Measurements from ENCODE around the gene PCDHA7. TPM values are rescaled to one million over a fixed set of nuclear protein-coding genes. Genes with fewer than 3 reads are reported as not detected.
"Not testable (repeated sequence)": the region's sequence is repeated elsewhere in the genome, so short reads cannot be mapped to it uniquely, and the experiment has no call there.

PCDHA7 gene
- total and polyA plus RNA-seq, 2 experiments from 2014 or later, result 0.37 to 2.7 TPM

- H3K4me1 ChIP-seq (ENCODE audit: low read depth), result no peaks in the 10 kb centered on the region
- no peaks in the 10 kb centered on the region for H3K36me3 ChIP-seq
- H3K9me3 ChIP-seq (ENCODE audit: low read depth), result peaks cover under 1% of the 10 kb centered on the region
- DNase-seq (ENCODE audit: low read depth in 1 of 2, low spot score in 1 of 2), result peak in 1 of 2 donors; percentile 60
- H3K27me3 ChIP-seq, result no peaks in the 10 kb centered on the region
- H3K4me3 ChIP-seq, result peak within 1 kb of the TSS; percentile 41
- no peak within 1 kb of the TSS for H3K27ac ChIP-seq
- peak; percentile 4 for TF ChIP-seq CTCF (IDR thresholded peaks at IDR 0.05; ENCODE audit: low read depth, low read length)
Measured at GRCh38 chr5:140794595-140795258, 39.3 kb upstream of the PCDHA7 start, which contains the start of gene PCDHA2. Gene PCDHA2, plus strand, starts transcription at chr5:140794852.

- Histone ChIP-seq H3K27me3 (no peaks in the 10 kb centered on the region), H3K9me3 (ENCODE audit: low read depth) (peaks cover 3% of the 10 kb centered on the region), H3K4me3 (peak overlapping the region; percentile 41), H3K4me1 (ENCODE audit: low read depth) (no peaks in the 10 kb centered on the region), H3K36me3 (peaks cover 2% of the 10 kb centered on the region), H3K27ac (no peak overlapping the region)
- TF ChIP-seq CTCF (IDR thresholded peaks at IDR 0.05; ENCODE audit: low read depth, low read length), result peak; percentile 13
- peak in 1 of 2 donors; percentile 32 for DNase-seq (ENCODE audit: low read depth in 1 of 2, low spot score in 1 of 2)
Measured at GRCh38 chr5:140795259-140795641, 38.8 kb upstream of the PCDHA7 start.

- not testable (repeated sequence) for H3K4me1 ChIP-seq (ENCODE audit: low read depth); DNase-seq (ENCODE audit: low read depth in 1 of 2, low spot score in 1 of 2); H3K36me3 ChIP-seq; H3K27me3 ChIP-seq; H3K9me3 ChIP-seq (ENCODE audit: low read depth); H3K27ac ChIP-seq; H3K4me3 ChIP-seq
Measured at GRCh38 chr5:140796072-140796717, 37.9 kb upstream of the PCDHA7 start.

GRCh38 chr5:140796718-140797095 is 37.4 kb upstream of the PCDHA7 start:
- Histone ChIP-seq H3K9me3 (ENCODE audit: low read depth) (peaks cover 3% of the 10 kb centered on the region), H3K4me3 (no peak overlapping the region), H3K27ac (no peak overlapping the region), H3K36me3 (peaks cover 5% of the 10 kb centered on the region), H3K27me3 (no peaks in the 10 kb centered on the region), H3K4me1 (ENCODE audit: low read depth) (no peaks in the 10 kb centered on the region)
- DNase-seq (ENCODE audit: low read depth in 1 of 2, low spot score in 1 of 2), result no peak
- no peak for TF ChIP-seq CTCF (IDR thresholded peaks at IDR 0.05; ENCODE audit: low read depth, low read length)

GRCh38 chr5:140800816-140801493 is 33.1 kb upstream of the PCDHA7 start, which contains the start of gene PCDHA3:
Gene PCDHA3, plus strand, starts transcription at chr5:140801057.
- peaks cover 3% of the 10 kb centered on the region for H3K9me3 ChIP-seq (ENCODE audit: low read depth)
- H3K4me3 ChIP-seq, result no peak within 1 kb of the TSS
- H3K27me3 ChIP-seq, result no peaks in the 10 kb centered on the region
- no peaks in the 10 kb centered on the region for H3K4me1 ChIP-seq (ENCODE audit: low read depth)
- no peak within 1 kb of the TSS for H3K27ac ChIP-seq
- peak; percentile 18 for TF ChIP-seq CTCF (IDR thresholded peaks at IDR 0.05; ENCODE audit: low read depth, low read length)
- H3K36me3 ChIP-seq, result peaks cover 5% of the 10 kb centered on the region
- peak in 1 of 2 donors; percentile 40 for DNase-seq (ENCODE audit: low read depth in 1 of 2, low spot score in 1 of 2)

GRCh38 chr5:140801494-140801841 is 32.6 kb upstream of the PCDHA7 start:
- Histone ChIP-seq H3K4me1 (ENCODE audit: low read depth) (no peaks in the 10 kb centered on the region), H3K4me3 (no peak overlapping the region), H3K9me3 (ENCODE audit: low read depth) (peaks cover 3% of the 10 kb centered on the region), H3K27me3 (no peaks in the 10 kb centered on the region), H3K36me3 (peaks cover 5% of the 10 kb centered on the region), H3K27ac (no peak overlapping the region)
- peak; percentile 22 for TF ChIP-seq CTCF (IDR thresholded peaks at IDR 0.05; ENCODE audit: low read depth, low read length)
- no peak for DNase-seq (ENCODE audit: low read depth in 1 of 2, low spot score in 1 of 2)

GRCh38 chr5:140802381-140802780 is 31.7 kb upstream of the PCDHA7 start:
- H3K4me1 ChIP-seq (ENCODE audit: low read depth); DNase-seq (ENCODE audit: low read depth in 1 of 2, low spot score in 1 of 2); H3K9me3 ChIP-seq (ENCODE audit: low read depth); H3K27me3 ChIP-seq; H3K27ac ChIP-seq; H3K4me3 ChIP-seq; H3K36me3 ChIP-seq: not testable (repeated sequence)
